NOMO-1 treated with dmso at 0.1 percent for 144 hours (cell line): Measurements from ENCODE around the gene CLASRP.
A peak's percentile ranks its signal among the peaks of the same experiment; 100 is the strongest.

ENCODE experiments used
- DNase-seq: peaks from one replicate; lab custom pipeline; 2025; ENCODE audit not compliant: unreplicated experiment; lab: John Stamatoyannopoulos, UW

CLASRP gene

GRCh38 chr19:45059258-45059965 is 20.6 kb downstream of the CLASRP start:
- peak; percentile 53 for DNase-seq

GRCh38 chr19:45061965-45062364 is 23.1 kb downstream of the CLASRP start:
- no peak for DNase-seq

GRCh38 chr19:45063851-45064801 is 25.3 kb downstream of the CLASRP start:
- no peak for DNase-seq

- DNase-seq = no peak
These were observed 28.2 kb downstream of the CLASRP start for GRCh38 chr19:45066921-45067661.

GRCh38 chr19:45068041-45068440 is 29.2 kb downstream of the CLASRP start:
- no peak for DNase-seq

- DNase-seq = no peak
These were observed 30.2 kb downstream of the CLASRP start for GRCh38 chr19:45069056-45069455.

- DNase-seq = no peak
These were observed 31.4 kb downstream of the CLASRP start for GRCh38 chr19:45070214-45070613.

GRCh38 chr19:45070861-45071544 is 32.2 kb downstream of the CLASRP start:
- no peak for DNase-seq

GRCh38 chr19:45071545-45071938 is 32.7 kb downstream of the CLASRP start:
- DNase-seq = no peak

GRCh38 chr19:45071969-45072790 is 33.3 kb downstream of the CLASRP start:
- no peak for DNase-seq

- no peak for DNase-seq
These were observed 36.0 kb downstream of the CLASRP start for GRCh38 chr19:45074744-45075300.

- DNase-seq = peak; percentile 98
These were observed 36.6 kb downstream of the CLASRP start for GRCh38 chr19:45075301-45076028.

- DNase-seq = peak; percentile 56
These were observed 37.4 kb downstream of the CLASRP start, which contains the start of gene ZNF296 for GRCh38 chr19:45076029-45076850. Gene ZNF296 (minus strand): TSS chr19:45076478. CDS start chr19:45076373, 105 bp downstream.

GRCh38 chr19:45076851-45077730 is 38.2 kb downstream of the CLASRP start:
- no peak for DNase-seq

- DNase-seq = no peak
These were observed 39.7 kb downstream of the CLASRP start for GRCh38 chr19:45078390-45079062.
